Progenitor cell of endocrine pancreas (in vitro differentiated cells): ENCODE measurements around the gene ZFP82. TPM values are rescaled to one million over a fixed set of nuclear protein-coding genes. Genes with fewer than 3 reads are reported as not detected.

Experiments used
- DNase-seq: peaks from one replicate; pipeline ENCODE4 v3.0.0; 2021; ENCODE audit warnings: low spot score; ENCODE audit not compliant: unreplicated experiment
- H3K27ac Mint-ChIP-seq: 2 replicates; pipeline ENCODE4 v1.8.0; 2021; ENCODE audit warnings: mild to moderate bottlenecking, moderate library complexity, mixed read lengths
- H3K27me3 Mint-ChIP-seq: 2 replicates; pipeline ENCODE4 v1.8.0; 2021; ENCODE audit warnings: mixed read lengths
- H3K36me3 Mint-ChIP-seq: 2 replicates; pipeline ENCODE4 v1.8.0; 2022; ENCODE audit warnings: mixed read lengths; ENCODE audit not compliant: insufficient read depth
- H3K4me1 Mint-ChIP-seq: 2 replicates; pipeline ENCODE4 v1.8.0; 2021; ENCODE audit warnings: low read depth, mixed read lengths
- H3K4me3 Mint-ChIP-seq: 2 replicates; pipeline ENCODE4 v1.8.0; 2021; ENCODE audit warnings: low read depth, mild to moderate bottlenecking, moderate library complexity, mixed read lengths
- H3K9me3 Mint-ChIP-seq: 2 replicates; pipeline ENCODE4 v1.8.0; 2021; ENCODE audit warnings: low read depth, mixed read lengths
- CTCF ChIP-seq: fragments of 200-600 bp; sonication (generic); IDR thresholded peaks from one replicate; pipeline ENCODE4 v1.5.0; 2021; ENCODE audit warnings: antibody characterized with exemption, mild to moderate bottlenecking; ENCODE audit not compliant: unreplicated experiment
- total RNA-seq: library from RNA; stranded (reverse); gene quantifications from 2 replicates; pipeline ENCODE4 v1.2.1, GENCODE V29; 2021

The ZFP82 gene
- total RNA-seq, 1 donor from 2014 or later: 15.4 TPM

- Mint-ChIP-seq H3K27me3 (no peaks in the 10 kb centered on the region), H3K27ac (no peak overlapping the region), H3K9me3 (peaks cover 5% of the 10 kb centered on the region), H3K4me3 (no peak overlapping the region), H3K36me3 (peaks cover 17% of the 10 kb centered on the region), H3K4me1 (peaks cover 9% of the 10 kb centered on the region)
- no peak for DNase-seq
- TF ChIP-seq CTCF: no peak
These were observed 46.6 kb downstream of the ZFP82 start for GRCh38 chr19:36371886-36372285.

GRCh38 chr19:36363845-36364244, 54.6 kb downstream of the ZFP82 start:
- Mint-ChIP-seq H3K36me3 (peaks cover 32% of the 10 kb centered on the region), H3K27ac (no peak overlapping the region), H3K27me3 (no peaks in the 10 kb centered on the region), H3K4me3 (no peak overlapping the region), H3K9me3 (no peaks in the 10 kb centered on the region), H3K4me1 (peaks cover 12% of the 10 kb centered on the region)
- no peak for DNase-seq
- no peak for TF ChIP-seq CTCF

Other genes with a start within 250 kb of the ZFP82 start
- 8.2 and 9.0 TPM in 2 replicates for gene ZNF565, start 204.0 kb downstream of the ZFP82 start, total RNA-seq
- gene ZNF146, start 203.5 kb downstream of the ZFP82 start, total RNA-seq: 99.0 and 101 TPM in 2 replicates
- gene ZFP14, start 39.4 kb downstream of the ZFP82 start, total RNA-seq: 18.8 and 19.2 TPM in 2 replicates
- gene ZNF566, start 70.9 kb upstream of the ZFP82 start, total RNA-seq: 23.2 and 24.7 TPM in 2 replicates
- 38.3 and 45.4 TPM in 2 replicates for gene ZNF260, start 109.6 kb upstream of the ZFP82 start, total RNA-seq
- gene ZNF529, start 154.6 kb upstream of the ZFP82 start, total RNA-seq: 19.7 and 24.3 TPM in 2 replicates
- 21.4 and 21.6 TPM in 2 replicates for gene ZNF382, start 186.7 kb upstream of the ZFP82 start, total RNA-seq
- gene ZNF461, start 248.2 kb upstream of the ZFP82 start, total RNA-seq: 12.2 and 14.7 TPM in 2 replicates